Measurements from ENCODE around the gene SMIM17.

SMIM17 gene

GRCh38 chr19:56597696-56598095, 45.3 kb upstream of the SMIM17 start:
- DNase-seq (ENCODE audit: extremely low spot score) = no peak
- CTCF ChIA-PET = no interaction called here
- POLR2A ChIA-PET = no interaction called here
- TF ChIP-seq ZNF384 (IDR thresholded peaks at IDR 0.05) (no peak), FOXK2 (IDR thresholded peaks at IDR 0.05) (no peak), CTBP1 (IDR thresholded peaks at IDR 0.05; ENCODE audit: borderline replicate concordance) (no peak), TARDBP (IDR thresholded peaks at IDR 0.05) (no peak), LEF1 (IDR thresholded peaks at IDR 0.05; ENCODE audit: borderline replicate concordance) (no peak), NFRKB (IDR thresholded peaks at IDR 0.05) (no peak), ELF4 (IDR thresholded peaks at IDR 0.05) (no peak)
- TF ChIP-seq, protein P1, sequence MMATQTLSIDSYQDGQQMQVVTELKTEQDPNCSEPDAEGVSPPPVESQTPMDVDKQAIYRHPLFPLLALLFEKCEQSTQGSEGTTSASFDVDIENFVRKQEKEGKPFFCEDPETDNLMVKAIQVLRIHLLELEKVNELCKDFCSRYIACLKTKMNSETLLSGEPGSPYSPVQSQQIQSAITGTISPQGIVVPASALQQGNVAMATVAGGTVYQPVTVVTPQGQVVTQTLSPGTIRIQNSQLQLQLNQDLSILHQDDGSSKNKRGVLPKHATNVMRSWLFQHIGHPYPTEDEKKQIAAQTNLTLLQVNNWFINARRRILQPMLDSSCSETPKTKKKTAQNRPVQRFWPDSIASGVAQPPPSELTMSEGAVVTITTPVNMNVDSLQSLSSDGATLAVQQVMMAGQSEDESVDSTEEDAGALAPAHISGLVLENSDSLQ (IDR thresholded peaks at IDR 0.05) = no peak

DNA sequence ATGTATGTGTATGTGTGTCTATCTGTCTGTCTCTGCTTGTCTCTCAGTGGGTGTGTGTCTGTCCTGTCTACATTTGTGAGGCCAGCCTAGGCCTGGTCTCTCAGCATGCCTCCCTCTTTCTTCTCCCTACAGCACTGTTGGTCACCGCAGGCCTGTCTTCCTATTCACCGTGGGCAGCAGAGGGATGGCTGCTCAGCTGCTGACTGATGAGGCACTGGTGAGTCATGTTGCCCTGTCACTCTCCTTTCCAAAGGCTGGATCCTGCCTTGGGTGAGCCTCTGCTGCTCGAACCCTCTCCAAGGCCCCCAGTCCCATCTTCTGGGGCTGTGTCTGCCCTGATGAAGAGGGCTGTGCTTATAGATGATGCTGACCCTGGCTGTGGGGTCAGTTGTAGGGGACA, 41.6 kb upstream of the SMIM17 start:
- DNase-seq (ENCODE audit: extremely low spot score) = no peak
- POLR2A ChIA-PET = no interaction called here
- CTCF ChIA-PET = no interaction called here
- no peak for TF ChIP-seq LEF1 (IDR thresholded peaks at IDR 0.05; ENCODE audit: borderline replicate concordance)

GRCh38 chr19:56603829-56604228, 39.1 kb upstream of the SMIM17 start:
- no peak for DNase-seq (ENCODE audit: extremely low spot score)
- ChIA-PET CTCF (no interaction called here), POLR2A (no interaction called here)
- TF ChIP-seq FOXA1 (IDR thresholded peaks at IDR 0.05) (no peak), SUZ12 (IDR thresholded peaks at IDR 0.05) (no peak), L3MBTL2 (conservative IDR thresholded peaks at IDR 0.05) (no peak), SP1 (IDR thresholded peaks at IDR 0.05) (no peak), ARNT (IDR thresholded peaks at IDR 0.05) (no peak), CTBP1 (IDR thresholded peaks at IDR 0.05; ENCODE audit: borderline replicate concordance) (no peak), FOXK2 (IDR thresholded peaks at IDR 0.05) (no peak), FOXM1 (IDR thresholded peaks at IDR 0.05; ENCODE audit: borderline replicate concordance) (no peak)

DNA sequence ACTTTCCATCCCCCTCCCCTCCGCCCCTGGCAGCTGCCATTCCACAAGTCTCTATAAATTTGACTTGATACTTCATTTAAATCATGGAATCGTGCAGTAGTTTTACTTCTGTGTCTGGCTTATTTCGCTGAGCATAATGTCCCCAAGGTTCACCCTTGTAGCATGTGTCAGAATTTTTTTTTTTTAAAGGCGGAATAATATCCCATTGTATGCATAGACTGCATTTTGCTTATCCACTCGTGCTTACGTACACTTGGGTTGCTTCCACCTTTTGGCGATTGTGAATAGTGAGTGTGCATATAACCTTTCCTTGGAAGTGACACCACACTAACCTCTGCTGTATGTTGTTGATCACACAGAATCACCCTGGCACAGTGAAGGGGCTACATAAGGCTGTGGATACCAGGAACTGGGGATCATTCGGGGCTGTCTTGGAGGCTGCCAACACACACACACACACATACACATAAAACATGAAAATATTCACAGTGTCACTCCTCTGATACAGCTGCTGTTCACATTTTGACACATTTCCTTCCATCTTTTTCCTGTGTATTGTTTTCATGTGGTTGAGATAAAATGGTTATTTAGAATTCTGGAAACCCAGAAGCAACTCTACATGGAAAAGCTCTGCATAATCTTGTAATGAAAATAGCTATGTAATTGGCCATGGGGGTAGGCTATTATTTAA, 34.5 kb upstream of the SMIM17 start:
- no peak for TF ChIP-seq BHLHE40 (IDR thresholded peaks at IDR 0.05; ENCODE audit: borderline replicate concordance)
- TF ChIP-seq FOXA1 (IDR thresholded peaks at IDR 0.05) = no peak
- no peak for TF ChIP-seq NFRKB (IDR thresholded peaks at IDR 0.05)
- no peak for TF ChIP-seq TARDBP (IDR thresholded peaks at IDR 0.05)
- TF ChIP-seq HDGF (IDR thresholded peaks at IDR 0.05; ENCODE audit: borderline replicate concordance) = no peak
- no peak for TF ChIP-seq SP1 (IDR thresholded peaks at IDR 0.05)
- TF ChIP-seq, protein P1 (IDR thresholded peaks at IDR 0.05) = no peak
- TF ChIP-seq ELF4 (IDR thresholded peaks at IDR 0.05) = no peak
- no peak for TF ChIP-seq FOXM1 (IDR thresholded peaks at IDR 0.05; ENCODE audit: borderline replicate concordance)
- no peak for TF ChIP-seq ARNT (IDR thresholded peaks at IDR 0.05)
- no peak for TF ChIP-seq SUZ12 (IDR thresholded peaks at IDR 0.05)
- TF ChIP-seq CTBP1 (IDR thresholded peaks at IDR 0.05; ENCODE audit: borderline replicate concordance) = no peak
- TF ChIP-seq ZNF384 (IDR thresholded peaks at IDR 0.05) = no peak
- TF ChIP-seq FOXK2 (IDR thresholded peaks at IDR 0.05) = no peak
- no peak for TF ChIP-seq LEF1 (IDR thresholded peaks at IDR 0.05; ENCODE audit: borderline replicate concordance)
- no peak for TF ChIP-seq L3MBTL2 (conservative IDR thresholded peaks at IDR 0.05)
- no peak for DNase-seq (ENCODE audit: extremely low spot score)
- CTCF ChIA-PET = no interaction called here
- POLR2A ChIA-PET = no interaction called here

GRCh38 chr19:56611288-56611687, 31.7 kb upstream of the SMIM17 start:
- POLR2A ChIA-PET = no interaction called here
- no peak for TF ChIP-seq SUZ12 (IDR thresholded peaks at IDR 0.05)
- TF ChIP-seq FOXM1 (IDR thresholded peaks at IDR 0.05; ENCODE audit: borderline replicate concordance) = no peak
- no peak for TF ChIP-seq L3MBTL2 (conservative IDR thresholded peaks at IDR 0.05)
- no peak for TF ChIP-seq TARDBP (IDR thresholded peaks at IDR 0.05)
- TF ChIP-seq LEF1 (IDR thresholded peaks at IDR 0.05; ENCODE audit: borderline replicate concordance) = no peak
- no peak for TF ChIP-seq FOXA1 (IDR thresholded peaks at IDR 0.05)
- no peak for TF ChIP-seq ARNT (IDR thresholded peaks at IDR 0.05)
- no peak for TF ChIP-seq FOXK2 (IDR thresholded peaks at IDR 0.05)
- TF ChIP-seq, protein P1 (IDR thresholded peaks at IDR 0.05) = no peak
- no peak for DNase-seq (ENCODE audit: extremely low spot score)
- CTCF ChIA-PET = no interaction called here

- DNase-seq (ENCODE audit: extremely low spot score) = no peak
- CTCF ChIA-PET = no interaction called here
- POLR2A ChIA-PET = no interaction called here
- TF ChIP-seq FOXK2 (IDR thresholded peaks at IDR 0.05) (no peak), HDGF (IDR thresholded peaks at IDR 0.05; ENCODE audit: borderline replicate concordance) (no peak), SUZ12 (IDR thresholded peaks at IDR 0.05) (no peak), ARNT (IDR thresholded peaks at IDR 0.05) (no peak), NFRKB (IDR thresholded peaks at IDR 0.05) (no peak), SP1 (IDR thresholded peaks at IDR 0.05) (no peak), TARDBP (IDR thresholded peaks at IDR 0.05) (no peak)
- TF ChIP-seq, protein P1 (IDR thresholded peaks at IDR 0.05) = no peak
Observed at GRCh38 chr19:56612737-56613136, 30.2 kb upstream of the SMIM17 start.

All from HEK293T (cell line).